ENCODE data around the gene CCNDBP1.

DNA sequence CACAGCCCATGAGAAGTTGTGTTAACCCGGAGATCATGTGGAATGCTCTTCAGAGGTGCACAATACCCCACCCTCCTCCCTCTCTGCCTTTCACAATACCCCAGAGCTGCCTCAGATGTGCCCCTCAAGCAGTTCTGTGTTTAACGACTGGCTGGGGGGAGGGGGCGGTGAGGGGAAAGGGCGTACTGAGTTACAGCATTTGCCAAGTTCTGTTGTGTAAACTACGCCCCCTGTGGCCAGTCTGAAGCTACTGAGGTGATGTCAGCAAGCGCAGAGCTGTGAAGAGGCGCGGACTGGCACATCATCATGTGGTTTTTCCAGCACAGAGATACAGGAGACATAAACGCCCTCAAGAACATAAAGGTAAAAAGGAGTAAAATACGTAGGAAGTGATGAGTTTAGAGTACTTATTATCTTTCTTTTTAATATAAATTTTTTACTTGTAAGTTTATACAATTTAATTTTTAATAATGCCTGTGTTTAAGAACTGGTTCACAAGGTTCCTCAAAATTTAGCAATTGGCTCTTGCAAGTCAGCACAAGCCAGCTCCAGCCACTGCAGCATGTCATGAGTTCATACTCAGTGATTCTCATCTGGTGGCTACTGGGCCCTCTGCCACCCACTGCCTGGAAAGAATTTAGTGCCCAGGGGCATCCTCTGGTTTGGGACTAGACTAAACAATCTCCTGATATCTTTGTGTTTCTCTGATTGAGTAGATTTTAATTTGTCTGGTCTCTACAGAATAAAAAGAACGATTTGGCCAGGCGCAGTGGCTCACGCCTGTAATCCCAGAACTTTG is 33.9 kb downstream of the CCNDBP1 start:
- TF ChIP-seq POLR2A (IDR thresholded peaks at IDR 0.05): no peak
- TF ChIP-seq, protein P1, sequence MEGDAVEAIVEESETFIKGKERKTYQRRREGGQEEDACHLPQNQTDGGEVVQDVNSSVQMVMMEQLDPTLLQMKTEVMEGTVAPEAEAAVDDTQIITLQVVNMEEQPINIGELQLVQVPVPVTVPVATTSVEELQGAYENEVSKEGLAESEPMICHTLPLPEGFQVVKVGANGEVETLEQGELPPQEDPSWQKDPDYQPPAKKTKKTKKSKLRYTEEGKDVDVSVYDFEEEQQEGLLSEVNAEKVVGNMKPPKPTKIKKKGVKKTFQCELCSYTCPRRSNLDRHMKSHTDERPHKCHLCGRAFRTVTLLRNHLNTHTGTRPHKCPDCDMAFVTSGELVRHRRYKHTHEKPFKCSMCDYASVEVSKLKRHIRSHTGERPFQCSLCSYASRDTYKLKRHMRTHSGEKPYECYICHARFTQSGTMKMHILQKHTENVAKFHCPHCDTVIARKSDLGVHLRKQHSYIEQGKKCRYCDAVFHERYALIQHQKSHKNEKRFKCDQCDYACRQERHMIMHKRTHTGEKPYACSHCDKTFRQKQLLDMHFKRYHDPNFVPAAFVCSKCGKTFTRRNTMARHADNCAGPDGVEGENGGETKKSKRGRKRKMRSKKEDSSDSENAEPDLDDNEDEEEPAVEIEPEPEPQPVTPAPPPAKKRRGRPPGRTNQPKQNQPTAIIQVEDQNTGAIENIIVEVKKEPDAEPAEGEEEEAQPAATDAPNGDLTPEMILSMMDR (IDR thresholded peaks at IDR 0.05): no peak
